A549 treated with Mapracorat at 1 μM for 4 hours (cell line): ENCODE results near the gene GPC3. TPM values are rescaled to one million over a fixed set of nuclear protein-coding genes. Genes with fewer than 3 reads are reported as not detected.

Source experiments
- total RNA-seq: library from RNA; stranded (reverse); fragments of 200-300 nt; extraction: Qiagen RNA extraction; gene quantifications from 5 replicates; pipeline ENCODE4 v1.2.3, GENCODE V29; 2022

GPC3 gene
- total RNA-seq, result not detected in 5 replicates

DNA sequence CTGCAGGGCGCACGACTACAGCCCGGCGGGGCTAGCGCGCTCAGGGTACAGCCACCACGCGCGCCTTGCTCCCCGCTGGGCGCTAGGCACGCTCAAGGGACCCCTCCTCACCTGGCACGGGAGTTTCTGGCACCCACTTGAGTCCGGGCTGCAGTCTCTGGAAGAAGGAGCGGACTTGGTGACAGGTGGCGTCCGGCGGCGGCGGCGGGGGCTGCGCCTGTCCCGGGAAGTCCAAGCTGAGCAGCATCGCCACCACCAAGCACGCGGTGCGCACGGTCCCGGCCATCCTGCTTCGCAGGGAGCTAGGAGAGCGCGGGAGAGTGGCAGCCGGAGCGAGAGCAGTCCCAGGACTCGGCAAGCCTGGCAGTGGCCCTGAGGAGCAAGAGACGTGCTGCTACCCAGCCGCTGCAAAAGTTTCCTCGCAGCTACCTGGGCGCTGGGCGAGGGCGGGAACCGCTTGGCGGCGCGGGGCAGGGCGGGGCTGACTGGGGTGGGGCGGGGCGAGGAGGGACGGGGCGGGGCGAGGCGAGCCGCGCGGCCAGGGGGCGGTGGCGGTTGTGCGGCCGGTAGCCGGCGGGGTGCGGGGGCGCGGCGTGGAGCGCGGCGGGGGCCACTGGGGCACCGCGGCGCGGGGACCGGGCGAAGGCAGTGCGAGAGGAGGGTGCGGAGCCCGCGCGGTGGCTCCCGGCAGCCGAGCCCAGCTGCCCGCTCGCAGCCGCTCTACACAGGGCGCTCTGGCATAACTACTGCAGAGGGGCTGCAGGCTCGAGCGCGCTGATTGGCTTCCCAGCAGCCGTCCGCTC lies at the start of gene GPC3:
GPC3 (minus strand) TSS at position 431 of the 803 bp plus-strand sequence.

